HuH-7 (cell line): ENCODE results near the gene TMEM238.
"Not testable (repeated sequence)": the region's sequence is repeated elsewhere in the genome, so short reads cannot be mapped to it uniquely, and the experiment has no call there.

Source experiments
- DNase-seq: peaks from one replicate; pipeline ENCODE4 v3.0.0; 2011; ENCODE audit warnings: low spot score

The TMEM238 gene

GRCh38 chr19:55401390-55401789 lies 17.3 kb upstream of the TMEM238 start:
- DNase-seq = not testable (repeated sequence)

- DNase-seq = no peak
Observed at GRCh38 chr19:55400281-55401087, 16.4 kb upstream of the TMEM238 start.

GRCh38 chr19:55398200-55398925 lies 14.3 kb upstream of the TMEM238 start:
- DNase-seq = no peak

GRCh38 chr19:55392820-55393761 lies 9.0 kb upstream of the TMEM238 start:
- DNase-seq = no peak

GRCh38 chr19:55391702-55392615 lies 7.9 kb upstream of the TMEM238 start:
- no peak for DNase-seq

GRCh38 chr19:55391191-55391670 lies 7.1 kb upstream of the TMEM238 start:
- DNase-seq = no peak

- no peak for DNase-seq
Observed at GRCh38 chr19:55390461-55390880, 6.4 kb upstream of the TMEM238 start.

- no peak for DNase-seq
Observed at GRCh38 chr19:55389386-55390317, 5.6 kb upstream of the TMEM238 start.

GRCh38 chr19:55387736-55388497 lies 3.8 kb upstream of the TMEM238 start:
- no peak for DNase-seq

- no peak for DNase-seq
Observed at GRCh38 chr19:55386493-55386971, 2.4 kb upstream of the TMEM238 start.

- peak; percentile 92 for DNase-seq
Observed at GRCh38 chr19:55385724-55386492, 1.8 kb upstream of the TMEM238 start, which contains the start of gene RPL28. TSS of gene RPL28 (plus strand) at chr19:55385932. CDS start at chr19:55386358, 426 bp downstream.

- peak; percentile 93 for DNase-seq
Observed at GRCh38 chr19:55384920-55385723, 1.0 kb upstream of the TMEM238 start.

GRCh38 chr19:55383279-55384130 lies 587 bp downstream of the TMEM238 start:
- peak; percentile 83 for DNase-seq

GRCh38 chr19:55382522-55383054 lies 1.5 kb downstream of the TMEM238 start:
- DNase-seq = no peak

- no peak for DNase-seq
Observed at GRCh38 chr19:55382013-55382412, 2.1 kb downstream of the TMEM238 start.

- DNase-seq = no peak
Observed at GRCh38 chr19:55379174-55379573, 4.9 kb downstream of the TMEM238 start.
